ENCODE measurements around the gene RACGAP1. TPM values are rescaled to one million over a fixed set of nuclear protein-coding genes. Genes with fewer than 3 reads are reported as not detected.

Gene RACGAP1
- polyA plus RNA-seq, 1 donor from 2014 or later = 18.3 TPM

DNA sequence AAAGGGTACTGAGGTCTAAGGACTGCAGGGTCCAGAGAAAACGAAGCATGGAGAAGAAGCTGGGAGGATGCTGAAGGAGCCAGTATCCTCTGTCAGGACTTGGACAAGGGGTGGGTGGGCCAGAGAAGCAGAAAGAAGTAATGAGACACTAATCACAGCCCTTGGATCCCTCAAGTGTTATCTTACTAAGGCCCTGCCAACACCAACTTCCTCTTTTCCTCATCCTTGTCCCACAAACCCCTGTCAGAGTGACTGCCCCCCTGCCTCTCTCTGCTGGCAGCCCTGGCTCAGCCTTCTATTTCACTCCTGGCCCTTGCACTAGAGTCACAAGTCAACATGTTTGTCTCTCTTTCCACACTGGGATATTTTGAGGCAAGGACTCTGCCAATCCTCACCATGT, 28.3 kb upstream of the RACGAP1 start:
- no peak overlapping the region for H2AFZ ChIP-seq (ENCODE audit: low read depth, low read length)
- H3K27ac ChIP-seq (ENCODE audit: low read length) = no peak overlapping the region
- H3K79me2 ChIP-seq (replicated peaks; ENCODE audit: insufficient read depth, low read length) = no peaks in the 10 kb centered on the region
- no peaks in the 10 kb centered on the region for H3F3A ChIP-seq (ENCODE audit: insufficient read depth, low read length, poor library complexity, severe bottlenecking)
- H3K9ac ChIP-seq (ENCODE audit: low read length) = no peak overlapping the region
- no peaks in the 10 kb centered on the region for H3K36me3 ChIP-seq (ENCODE audit: insufficient read depth, low read length)
- no peaks in the 10 kb centered on the region for H3K9me2 ChIP-seq (ENCODE audit: insufficient read depth, low read length)
- no peaks in the 10 kb centered on the region for H3K9me3 ChIP-seq (ENCODE audit: low read length)
- H3K4me2 ChIP-seq (ENCODE audit: low read length) = no peak overlapping the region
- TF ChIP-seq EP300 (conservative IDR thresholded peaks at IDR 0.05; ENCODE audit: poor library complexity, severe bottlenecking) = no peak
- H3K4me3 ChIP-seq (ENCODE audit: low read length) = no peak overlapping the region
- H4K20me1 ChIP-seq (ENCODE audit: insufficient read depth) = no peaks in the 10 kb centered on the region
- H3K27me3 ChIP-seq (ENCODE audit: insufficient read depth, low read depth, low read length) = no peaks in the 10 kb centered on the region

DNA sequence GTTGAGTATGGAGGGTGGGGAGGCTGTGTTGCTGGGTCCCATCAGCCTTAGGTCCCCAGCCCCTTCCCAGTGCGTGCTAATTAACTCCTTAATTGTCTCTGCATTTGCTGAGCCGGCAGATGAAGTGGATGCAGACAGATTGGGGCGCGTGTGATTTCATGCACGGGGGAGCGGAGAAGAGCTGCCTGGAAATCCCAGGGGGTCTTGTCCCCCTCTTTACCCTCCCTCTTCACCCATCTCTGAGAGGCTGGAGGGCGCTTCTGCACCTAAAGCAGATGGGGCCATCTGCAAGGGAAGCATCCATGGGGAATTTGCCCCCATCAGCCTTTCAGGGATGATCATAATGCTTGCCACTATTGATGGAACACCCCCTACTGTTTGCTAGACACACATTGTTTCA, 27.7 kb upstream of the RACGAP1 start:
- H2AFZ ChIP-seq (ENCODE audit: low read depth, low read length) = no peak overlapping the region
- no peak overlapping the region for H3K4me2 ChIP-seq (ENCODE audit: low read length)
- no peaks in the 10 kb centered on the region for H4K20me1 ChIP-seq (ENCODE audit: insufficient read depth)
- no peaks in the 10 kb centered on the region for H3K36me3 ChIP-seq (ENCODE audit: insufficient read depth, low read length)
- no peaks in the 10 kb centered on the region for H3K9me3 ChIP-seq (ENCODE audit: low read length)
- no peak overlapping the region for H3K9ac ChIP-seq (ENCODE audit: low read length)
- no peaks in the 10 kb centered on the region for H3K27me3 ChIP-seq (ENCODE audit: insufficient read depth, low read depth, low read length)
- no peaks in the 10 kb centered on the region for H3K9me2 ChIP-seq (ENCODE audit: insufficient read depth, low read length)
- TF ChIP-seq, protein P1, sequence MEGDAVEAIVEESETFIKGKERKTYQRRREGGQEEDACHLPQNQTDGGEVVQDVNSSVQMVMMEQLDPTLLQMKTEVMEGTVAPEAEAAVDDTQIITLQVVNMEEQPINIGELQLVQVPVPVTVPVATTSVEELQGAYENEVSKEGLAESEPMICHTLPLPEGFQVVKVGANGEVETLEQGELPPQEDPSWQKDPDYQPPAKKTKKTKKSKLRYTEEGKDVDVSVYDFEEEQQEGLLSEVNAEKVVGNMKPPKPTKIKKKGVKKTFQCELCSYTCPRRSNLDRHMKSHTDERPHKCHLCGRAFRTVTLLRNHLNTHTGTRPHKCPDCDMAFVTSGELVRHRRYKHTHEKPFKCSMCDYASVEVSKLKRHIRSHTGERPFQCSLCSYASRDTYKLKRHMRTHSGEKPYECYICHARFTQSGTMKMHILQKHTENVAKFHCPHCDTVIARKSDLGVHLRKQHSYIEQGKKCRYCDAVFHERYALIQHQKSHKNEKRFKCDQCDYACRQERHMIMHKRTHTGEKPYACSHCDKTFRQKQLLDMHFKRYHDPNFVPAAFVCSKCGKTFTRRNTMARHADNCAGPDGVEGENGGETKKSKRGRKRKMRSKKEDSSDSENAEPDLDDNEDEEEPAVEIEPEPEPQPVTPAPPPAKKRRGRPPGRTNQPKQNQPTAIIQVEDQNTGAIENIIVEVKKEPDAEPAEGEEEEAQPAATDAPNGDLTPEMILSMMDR (IDR thresholded peaks at IDR 0.05; ENCODE audit: poor library complexity, severe bottlenecking) = no peak
- TF ChIP-seq, protein P2, sequence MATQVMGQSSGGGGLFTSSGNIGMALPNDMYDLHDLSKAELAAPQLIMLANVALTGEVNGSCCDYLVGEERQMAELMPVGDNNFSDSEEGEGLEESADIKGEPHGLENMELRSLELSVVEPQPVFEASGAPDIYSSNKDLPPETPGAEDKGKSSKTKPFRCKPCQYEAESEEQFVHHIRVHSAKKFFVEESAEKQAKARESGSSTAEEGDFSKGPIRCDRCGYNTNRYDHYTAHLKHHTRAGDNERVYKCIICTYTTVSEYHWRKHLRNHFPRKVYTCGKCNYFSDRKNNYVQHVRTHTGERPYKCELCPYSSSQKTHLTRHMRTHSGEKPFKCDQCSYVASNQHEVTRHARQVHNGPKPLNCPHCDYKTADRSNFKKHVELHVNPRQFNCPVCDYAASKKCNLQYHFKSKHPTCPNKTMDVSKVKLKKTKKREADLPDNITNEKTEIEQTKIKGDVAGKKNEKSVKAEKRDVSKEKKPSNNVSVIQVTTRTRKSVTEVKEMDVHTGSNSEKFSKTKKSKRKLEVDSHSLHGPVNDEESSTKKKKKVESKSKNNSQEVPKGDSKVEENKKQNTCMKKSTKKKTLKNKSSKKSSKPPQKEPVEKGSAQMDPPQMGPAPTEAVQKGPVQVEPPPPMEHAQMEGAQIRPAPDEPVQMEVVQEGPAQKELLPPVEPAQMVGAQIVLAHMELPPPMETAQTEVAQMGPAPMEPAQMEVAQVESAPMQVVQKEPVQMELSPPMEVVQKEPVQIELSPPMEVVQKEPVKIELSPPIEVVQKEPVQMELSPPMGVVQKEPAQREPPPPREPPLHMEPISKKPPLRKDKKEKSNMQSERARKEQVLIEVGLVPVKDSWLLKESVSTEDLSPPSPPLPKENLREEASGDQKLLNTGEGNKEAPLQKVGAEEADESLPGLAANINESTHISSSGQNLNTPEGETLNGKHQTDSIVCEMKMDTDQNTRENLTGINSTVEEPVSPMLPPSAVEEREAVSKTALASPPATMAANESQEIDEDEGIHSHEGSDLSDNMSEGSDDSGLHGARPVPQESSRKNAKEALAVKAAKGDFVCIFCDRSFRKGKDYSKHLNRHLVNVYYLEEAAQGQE (IDR thresholded peaks at IDR 0.05; ENCODE audit: borderline replicate concordance) = no peak
- TF ChIP-seq EZH2 (IDR thresholded peaks at IDR 0.05; ENCODE audit: borderline replicate concordance, insufficient read depth, low read length, poor library complexity, severe bottlenecking) (no peak), EP300 (conservative IDR thresholded peaks at IDR 0.05; ENCODE audit: poor library complexity, severe bottlenecking) (no peak), POLR2AphosphoS5 (IDR thresholded peaks at IDR 0.05) (no peak), SMC3 (conservative IDR thresholded peaks at IDR 0.05; ENCODE audit: poor library complexity) (no peak), TAF1 (IDR thresholded peaks at IDR 0.05; ENCODE audit: low read depth) (no peak), RAD21 (conservative IDR thresholded peaks at IDR 0.05) (no peak), MXI1 (conservative IDR thresholded peaks at IDR 0.05; ENCODE audit: poor library complexity, severe bottlenecking) (no peak)
- H3K4me3 ChIP-seq (ENCODE audit: low read length) = no peak overlapping the region
- H3K27ac ChIP-seq (ENCODE audit: low read length) = no peak overlapping the region
- H3F3A ChIP-seq (ENCODE audit: insufficient read depth, low read length, poor library complexity, severe bottlenecking) = no peaks in the 10 kb centered on the region
- H3K79me2 ChIP-seq (replicated peaks; ENCODE audit: insufficient read depth, low read length) = no peaks in the 10 kb centered on the region

DNA sequence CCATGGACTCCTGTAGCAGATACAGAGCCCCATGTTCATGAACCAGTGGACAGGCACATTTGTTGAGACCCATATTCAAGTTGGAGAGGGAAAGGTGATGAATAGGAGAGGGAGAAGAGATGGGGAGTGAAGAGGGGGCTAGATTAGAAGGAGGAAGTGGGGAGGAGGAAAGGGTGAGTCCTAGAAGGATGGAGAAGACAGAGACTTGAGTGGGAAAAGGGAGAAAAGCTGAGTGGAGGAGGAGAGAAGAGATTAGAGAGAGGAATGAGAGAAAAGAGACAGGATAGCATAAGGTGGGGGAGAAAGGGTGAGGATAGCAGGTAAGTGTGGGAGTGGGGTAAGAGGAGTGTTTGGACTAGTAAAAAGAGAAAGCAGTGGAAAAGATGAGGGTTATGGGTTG, 27.2 kb upstream of the RACGAP1 start:
- Histone ChIP-seq H3K36me3 (ENCODE audit: insufficient read depth, low read length) (no peaks in the 10 kb centered on the region), H3K9me2 (ENCODE audit: insufficient read depth, low read length) (no peaks in the 10 kb centered on the region), H3K79me2 (replicated peaks; ENCODE audit: insufficient read depth, low read length) (no peaks in the 10 kb centered on the region), H3F3A (ENCODE audit: insufficient read depth, low read length, poor library complexity, severe bottlenecking) (no peaks in the 10 kb centered on the region), H4K20me1 (ENCODE audit: insufficient read depth) (no peaks in the 10 kb centered on the region), H3K4me2 (ENCODE audit: low read length) (no peak overlapping the region), H3K27ac (ENCODE audit: low read length) (no peak overlapping the region), H2AFZ (ENCODE audit: low read depth, low read length) (no peak overlapping the region), H3K4me3 (ENCODE audit: low read length) (no peak overlapping the region), H3K9me3 (ENCODE audit: low read length) (no peaks in the 10 kb centered on the region), H3K9ac (ENCODE audit: low read length) (no peak overlapping the region), H3K27me3 (ENCODE audit: insufficient read depth, low read depth, low read length) (no peaks in the 10 kb centered on the region)
- no peak for TF ChIP-seq EZH2 (IDR thresholded peaks at IDR 0.05; ENCODE audit: borderline replicate concordance, insufficient read depth, low read length, poor library complexity, severe bottlenecking)
- TF ChIP-seq RAD21 (conservative IDR thresholded peaks at IDR 0.05) = no peak
- TF ChIP-seq MXI1 (conservative IDR thresholded peaks at IDR 0.05; ENCODE audit: poor library complexity, severe bottlenecking) = no peak
- TF ChIP-seq TAF1 (IDR thresholded peaks at IDR 0.05; ENCODE audit: low read depth) = no peak
- TF ChIP-seq, protein P2 (IDR thresholded peaks at IDR 0.05; ENCODE audit: borderline replicate concordance) = no peak
- no peak for TF ChIP-seq POLR2AphosphoS5 (IDR thresholded peaks at IDR 0.05)
- no peak for TF ChIP-seq SMC3 (conservative IDR thresholded peaks at IDR 0.05; ENCODE audit: poor library complexity)
- TF ChIP-seq, protein P1 (IDR thresholded peaks at IDR 0.05; ENCODE audit: poor library complexity, severe bottlenecking) = no peak
- no peak for TF ChIP-seq EP300 (conservative IDR thresholded peaks at IDR 0.05; ENCODE audit: poor library complexity, severe bottlenecking)

All from neural cell (in vitro differentiated cells).